Loucy (cell line): ENCODE data around the gene GINS1.

Source experiments
- H2AFZ ChIP-seq: fragments of 200-600 bp; sonication (generic); 2 replicates; pipeline ENCODE4 v1.6.0; 2016; ENCODE audit warnings: antibody characterized with exemption, mild to moderate bottlenecking, low read length, moderate library complexity
- H3F3A ChIP-seq: fragments of 200-600 bp; 2 replicates; pipeline ENCODE4 v1.6.0; 2016; ENCODE audit warnings: antibody characterized with exemption, low read depth, mild to moderate bottlenecking
- H3K27me3 ChIP-seq: fragments of 200-600 bp; sonication (generic); 2 replicates; pipeline ENCODE4 v1.6.1; 2014; ENCODE audit warnings: low read length, mild to moderate bottlenecking; ENCODE audit not compliant: insufficient read depth, poor library complexity, severe bottlenecking
- H3K36me3 ChIP-seq: fragments of 200-600 bp; sonication (generic); 2 replicates; pipeline ENCODE4 v1.6.1; 2016; ENCODE audit warnings: low read length; ENCODE audit not compliant: insufficient read depth
- H3K4me1 ChIP-seq: fragments of 200-600 bp; sonication (generic); 2 replicates; pipeline ENCODE4 v1.5.1; 2014; ENCODE audit warnings: low read length, mild to moderate bottlenecking; ENCODE audit not compliant: insufficient read depth, poor library complexity, severe bottlenecking
- H3K4me2 ChIP-seq: fragments of 200-600 bp; sonication (generic); 2 replicates; pipeline ENCODE4 v1.6.0; 2014; ENCODE audit warnings: antibody characterized with exemption, low read length, low read depth, mild to moderate bottlenecking; ENCODE audit not compliant: poor library complexity, severe bottlenecking
- H3K4me3 ChIP-seq: fragments of 200-600 bp; sonication (generic); 2 replicates; pipeline ENCODE4 v1.5.1; 2014; ENCODE audit warnings: low read length, mild to moderate bottlenecking, mixed read lengths; ENCODE audit not compliant: poor library complexity, severe bottlenecking
- H3K79me2 ChIP-seq: fragments of 200-600 bp; sonication (generic); 2 replicates; pipeline ENCODE4 v1.6.1; 2014; ENCODE audit warnings: low read length; ENCODE audit not compliant: insufficient read depth
- H3K9ac ChIP-seq: fragments of 200-600 bp; sonication (generic); 2 replicates; pipeline ENCODE4 v1.6.0; 2014; ENCODE audit warnings: mild to moderate bottlenecking, low read depth, low read length, moderate library complexity; ENCODE audit not compliant: poor library complexity, severe bottlenecking
- H3K9me2 ChIP-seq: fragments of 200-600 bp; sonication (generic); replicated peaks from 2 replicates; pipeline ENCODE4 v1.6.1; 2016; ENCODE audit warnings: low read depth, low read length, mixed read lengths
- H3K9me3 ChIP-seq: fragments of 200-600 bp; sonication (generic); 2 replicates; pipeline ENCODE4 v1.6.1; 2014; ENCODE audit warnings: mild to moderate bottlenecking, antibody characterized with exemption, low read length, low read depth; ENCODE audit not compliant: insufficient read depth
- H4K20me1 ChIP-seq: fragments of 200-600 bp; sonication (generic); 2 replicates; pipeline ENCODE4 v1.6.0; 2014; ENCODE audit warnings: antibody characterized with exemption, low read length, mild to moderate bottlenecking; ENCODE audit not compliant: insufficient read depth, poor library complexity, severe bottlenecking
- EZH2phosphoT487 ChIP-seq: fragments of 200-600 bp; IDR thresholded peaks from 2 replicates; pipeline ENCODE4 v1.6.1; 2018; ENCODE audit warnings: antibody characterized with exemption, mild to moderate bottlenecking, moderate library complexity, borderline replicate concordance
- TF ChIP-seq, protein P1 (sequence below): fragments of 200-600 bp; sonication (generic); conservative IDR thresholded peaks from 2 replicates; pipeline ENCODE4 v1.5.1; 2014; ENCODE audit warnings: mild to moderate bottlenecking, antibody characterized with exemption, low read length

GINS1 gene

DNA sequence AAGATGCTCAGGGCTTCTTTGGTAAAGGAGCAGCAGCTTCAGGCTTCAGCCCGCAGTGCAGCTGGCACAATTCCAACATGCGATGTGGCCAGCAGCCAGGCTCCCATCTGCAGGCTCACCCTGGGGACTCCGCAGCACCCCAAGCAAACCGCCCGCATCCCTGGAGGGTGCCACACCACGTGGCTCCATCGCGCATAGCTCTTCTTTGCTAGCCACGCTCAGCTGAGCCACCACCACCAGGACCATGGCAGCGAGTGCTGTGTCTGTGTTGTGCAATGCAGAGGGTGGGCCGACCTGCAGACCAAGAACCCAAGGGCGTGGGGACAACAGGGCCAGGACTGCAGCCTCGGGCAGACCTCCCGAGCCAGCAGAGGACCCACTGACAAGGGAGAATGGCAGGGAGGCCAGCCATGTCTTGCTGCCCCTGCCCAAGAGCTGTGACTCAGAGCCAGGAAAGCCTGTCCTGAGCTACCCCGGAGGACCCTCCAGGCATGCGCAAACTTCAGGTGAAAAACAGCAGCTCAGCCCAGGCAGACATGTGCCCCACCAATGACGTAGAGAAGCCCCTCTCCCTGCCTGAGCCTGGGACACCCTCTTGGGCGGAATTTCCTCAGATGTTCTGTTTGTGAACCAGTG, 87.8 kb downstream of the GINS1 start:
- no peaks in the 10 kb centered on the region for H3K4me1 ChIP-seq
- TF ChIP-seq, protein P1, sequence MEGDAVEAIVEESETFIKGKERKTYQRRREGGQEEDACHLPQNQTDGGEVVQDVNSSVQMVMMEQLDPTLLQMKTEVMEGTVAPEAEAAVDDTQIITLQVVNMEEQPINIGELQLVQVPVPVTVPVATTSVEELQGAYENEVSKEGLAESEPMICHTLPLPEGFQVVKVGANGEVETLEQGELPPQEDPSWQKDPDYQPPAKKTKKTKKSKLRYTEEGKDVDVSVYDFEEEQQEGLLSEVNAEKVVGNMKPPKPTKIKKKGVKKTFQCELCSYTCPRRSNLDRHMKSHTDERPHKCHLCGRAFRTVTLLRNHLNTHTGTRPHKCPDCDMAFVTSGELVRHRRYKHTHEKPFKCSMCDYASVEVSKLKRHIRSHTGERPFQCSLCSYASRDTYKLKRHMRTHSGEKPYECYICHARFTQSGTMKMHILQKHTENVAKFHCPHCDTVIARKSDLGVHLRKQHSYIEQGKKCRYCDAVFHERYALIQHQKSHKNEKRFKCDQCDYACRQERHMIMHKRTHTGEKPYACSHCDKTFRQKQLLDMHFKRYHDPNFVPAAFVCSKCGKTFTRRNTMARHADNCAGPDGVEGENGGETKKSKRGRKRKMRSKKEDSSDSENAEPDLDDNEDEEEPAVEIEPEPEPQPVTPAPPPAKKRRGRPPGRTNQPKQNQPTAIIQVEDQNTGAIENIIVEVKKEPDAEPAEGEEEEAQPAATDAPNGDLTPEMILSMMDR = no peak
- H3K4me2 ChIP-seq = no peak overlapping the region

DNA sequence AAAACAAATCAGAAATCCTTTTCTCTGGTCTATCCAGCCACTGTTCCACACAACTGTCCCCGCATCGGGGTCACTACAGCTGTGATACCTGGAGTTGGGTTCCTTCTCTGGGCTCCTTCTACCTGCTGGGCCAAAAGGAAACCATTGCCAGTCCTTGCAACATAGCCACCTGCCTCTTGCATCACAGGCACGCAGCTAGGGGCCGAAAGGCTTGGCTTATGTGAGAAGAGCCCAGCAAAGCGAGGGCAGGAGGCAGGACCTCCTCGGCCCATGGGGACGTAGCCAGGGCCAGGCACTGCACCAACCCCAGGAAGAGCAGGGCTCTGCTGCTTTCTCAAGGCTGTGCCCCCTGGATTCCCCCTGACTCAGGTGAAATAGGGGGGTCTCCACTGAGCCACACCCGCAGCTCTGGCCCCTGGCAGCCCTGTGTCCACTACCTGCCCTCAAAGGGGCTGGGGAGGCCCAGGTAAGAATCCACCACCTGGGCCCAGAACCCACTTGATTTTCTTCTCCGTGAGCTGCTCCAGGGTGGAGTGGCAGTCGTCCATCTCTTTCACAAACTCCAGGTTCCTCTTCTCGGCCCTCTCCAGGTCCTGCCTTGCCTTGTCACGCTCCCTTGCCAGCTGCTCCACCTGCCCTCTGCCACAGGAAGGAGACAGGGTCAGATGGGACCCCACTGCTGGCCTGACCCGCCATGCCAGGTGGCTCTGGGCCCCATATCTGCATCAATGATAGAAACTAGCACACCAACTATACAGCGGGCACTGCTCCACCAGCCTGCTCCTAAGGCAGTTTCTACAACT, 88.9 kb downstream of the GINS1 start:
- Histone ChIP-seq H3K36me3 (no peaks in the 10 kb centered on the region), H3F3A (no peaks in the 10 kb centered on the region), H3K9ac (no peak overlapping the region), H3K27me3 (no peaks in the 10 kb centered on the region), H3K4me3 (no peak overlapping the region), H3K4me1 (no peaks in the 10 kb centered on the region), H4K20me1 (no peaks in the 10 kb centered on the region), H3K9me2 (no peaks in the 10 kb centered on the region), H3K4me2 (no peak overlapping the region), H3K9me3 (no peaks in the 10 kb centered on the region), H3K79me2 (no peaks in the 10 kb centered on the region), H2AFZ (no peak overlapping the region)
- TF ChIP-seq EZH2phosphoT487 = no peak
- TF ChIP-seq, protein P1 = no peak

More for the DNA sequence above, 87.8 kb downstream of the GINS1 start:
- Histone ChIP-seq H3K79me2 (no peaks in the 10 kb centered on the region), H3K4me3 (no peak overlapping the region), H3K9ac (no peak overlapping the region), H4K20me1 (no peaks in the 10 kb centered on the region), H3K36me3 (no peaks in the 10 kb centered on the region), H3K9me3 (no peaks in the 10 kb centered on the region), H3K9me2 (no peaks in the 10 kb centered on the region), H3F3A (no peaks in the 10 kb centered on the region), H3K27me3 (no peaks in the 10 kb centered on the region), H2AFZ (no peak overlapping the region)

DNA sequence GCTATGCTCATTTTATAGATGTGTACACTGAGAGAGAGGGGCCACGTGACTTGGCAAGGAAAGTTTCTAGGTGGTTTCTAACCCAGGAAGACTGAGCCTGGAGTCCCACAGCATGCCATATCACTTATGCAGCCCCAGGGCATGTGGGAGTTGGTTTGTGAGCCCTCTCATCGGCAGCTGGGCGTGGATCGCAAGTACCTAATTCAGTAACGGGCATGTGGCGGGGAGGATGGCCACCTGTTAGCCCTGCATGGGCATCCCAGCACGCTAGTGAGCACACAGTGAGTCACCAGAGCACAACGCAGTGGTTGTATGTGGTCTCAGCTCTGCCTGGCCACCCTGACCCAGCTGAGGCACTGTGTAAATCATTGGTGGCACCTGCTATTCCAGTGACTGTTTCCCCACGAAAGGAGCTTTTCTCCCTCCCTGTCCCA, 89.5 kb downstream of the GINS1 start:
- Histone ChIP-seq H4K20me1 (no peaks in the 10 kb centered on the region), H3K9me3 (no peaks in the 10 kb centered on the region), H3F3A (no peaks in the 10 kb centered on the region), H3K27me3 (no peaks in the 10 kb centered on the region), H2AFZ (no peak overlapping the region), H3K4me2 (no peak overlapping the region), H3K36me3 (0 out of 2 replicates have a peak, but pooled peaks cover under 1% of the 10 kb centered on the region), H3K4me3 (no peak overlapping the region), H3K9ac (no peak overlapping the region), H3K9me2 (no peaks in the 10 kb centered on the region), H3K79me2 (no peaks in the 10 kb centered on the region), H3K4me1 (no peaks in the 10 kb centered on the region)
- TF ChIP-seq, protein P1 = no peak
- no peak for TF ChIP-seq EZH2phosphoT487
